ENCODE data around the gene FAM78B. TPM values are rescaled to one million over a fixed set of nuclear protein-coding genes. Genes with fewer than 3 reads are reported as not detected.

FAM78B gene
- total and polyA plus RNA-seq, 8 donors = 0.44 to 8.0 (median 0.89) TPM; not detected in 2

DNA sequence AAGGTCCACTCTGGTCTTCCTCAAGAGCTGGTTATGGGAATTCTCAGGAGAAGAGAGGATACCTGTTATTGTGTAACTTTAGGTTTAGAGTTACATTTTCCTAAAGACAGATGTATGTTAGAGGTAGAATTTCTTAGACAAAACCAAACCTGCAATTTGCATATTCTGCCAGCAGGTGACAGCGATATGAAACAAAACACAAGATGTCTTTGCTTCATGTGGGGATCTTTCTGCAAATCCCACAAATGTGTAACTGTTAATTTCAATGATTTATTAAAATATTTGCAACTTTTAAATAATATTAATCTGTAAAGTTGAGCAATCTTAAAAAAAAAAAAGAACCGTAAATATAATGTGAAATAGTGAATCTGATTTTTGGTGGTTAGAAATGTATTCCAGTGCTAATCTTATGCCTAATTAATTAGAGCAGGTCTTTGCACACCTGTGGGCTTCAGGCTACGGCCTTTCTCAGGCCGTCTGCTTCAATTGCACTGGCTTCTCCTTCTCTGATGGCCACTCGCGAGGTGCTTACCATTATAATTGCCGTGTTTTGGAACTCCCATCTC, 33.4 kb downstream of the FAM78B start:
- WGBS, 5 donors = 90 to 94% (median 91%) methylated on average over 7 of the region's 7 CpGs
- peaks cover 0 to 7% (median 2%) of the 10 kb centered on the region in 4 donors for H3K9me3 ChIP-seq
- no peak overlapping the region for H3K4me3 ChIP-seq
- no peak overlapping the region for H3K27ac ChIP-seq
- peaks cover 0 to 6% (median 0%) of the 10 kb centered on the region in 4 donors for H3K36me3 ChIP-seq
- TF ChIP-seq, protein P1, sequence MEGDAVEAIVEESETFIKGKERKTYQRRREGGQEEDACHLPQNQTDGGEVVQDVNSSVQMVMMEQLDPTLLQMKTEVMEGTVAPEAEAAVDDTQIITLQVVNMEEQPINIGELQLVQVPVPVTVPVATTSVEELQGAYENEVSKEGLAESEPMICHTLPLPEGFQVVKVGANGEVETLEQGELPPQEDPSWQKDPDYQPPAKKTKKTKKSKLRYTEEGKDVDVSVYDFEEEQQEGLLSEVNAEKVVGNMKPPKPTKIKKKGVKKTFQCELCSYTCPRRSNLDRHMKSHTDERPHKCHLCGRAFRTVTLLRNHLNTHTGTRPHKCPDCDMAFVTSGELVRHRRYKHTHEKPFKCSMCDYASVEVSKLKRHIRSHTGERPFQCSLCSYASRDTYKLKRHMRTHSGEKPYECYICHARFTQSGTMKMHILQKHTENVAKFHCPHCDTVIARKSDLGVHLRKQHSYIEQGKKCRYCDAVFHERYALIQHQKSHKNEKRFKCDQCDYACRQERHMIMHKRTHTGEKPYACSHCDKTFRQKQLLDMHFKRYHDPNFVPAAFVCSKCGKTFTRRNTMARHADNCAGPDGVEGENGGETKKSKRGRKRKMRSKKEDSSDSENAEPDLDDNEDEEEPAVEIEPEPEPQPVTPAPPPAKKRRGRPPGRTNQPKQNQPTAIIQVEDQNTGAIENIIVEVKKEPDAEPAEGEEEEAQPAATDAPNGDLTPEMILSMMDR (IDR thresholded peaks at IDR 0.05) = peak in 1 of 7 experiments; percentile 23
- TF ChIP-seq POLR2A (IDR thresholded peaks at IDR 0.05) (no peak), EP300 (IDR thresholded peaks at IDR 0.05) (no peak)
- no peaks in the 10 kb centered on the region for H3K27me3 ChIP-seq
- no peaks in the 10 kb centered on the region for H3K4me1 ChIP-seq
- intact Hi-C loops (cut with DNase I; ENCODE audit: low total_unique reads) = no loop called here
- DNase-seq = no peak

DNA sequence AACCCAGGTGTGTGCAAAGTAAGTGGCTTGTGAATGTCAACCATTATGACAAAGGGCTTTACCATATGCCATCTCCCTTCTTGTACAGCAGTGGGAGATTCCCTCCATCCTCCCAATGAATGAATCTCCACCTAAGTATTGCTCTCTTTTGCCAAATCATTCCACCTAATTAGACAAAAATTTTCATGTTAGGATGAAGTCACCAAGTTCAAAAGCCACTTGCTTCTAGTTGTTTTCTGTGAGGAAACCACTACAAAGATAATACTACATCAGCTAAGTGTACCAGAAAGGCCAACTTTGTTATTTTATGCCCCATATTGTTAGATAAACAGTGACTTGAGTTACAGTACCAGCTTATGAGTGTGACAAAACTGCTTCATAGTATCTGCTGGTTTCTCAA, 34.3 kb downstream of the FAM78B start:
- no peak overlapping the region for H3K4me3 ChIP-seq
- H3K36me3 ChIP-seq = peaks cover 0 to 6% (median 0%) of the 10 kb centered on the region in 4 donors
- TF ChIP-seq POLR2A (IDR thresholded peaks at IDR 0.05) = no peak
- TF ChIP-seq, protein P1 (IDR thresholded peaks at IDR 0.05) = no peak
- TF ChIP-seq POLR2AphosphoS5 (IDR thresholded peaks at IDR 0.05) = no peak
- TF ChIP-seq EP300 (IDR thresholded peaks at IDR 0.05) = no peak
- no peaks in the 10 kb centered on the region for H3K4me1 ChIP-seq
- intact Hi-C loops (cut with DNase I; ENCODE audit: low total_unique reads) = no loop called here
- no peak for DNase-seq
- H3K9me3 ChIP-seq = peaks cover 0 to 7% (median 2%) of the 10 kb centered on the region in 4 donors
- no peak overlapping the region for H3K27ac ChIP-seq
- H3K27me3 ChIP-seq = no peaks in the 10 kb centered on the region

DNA sequence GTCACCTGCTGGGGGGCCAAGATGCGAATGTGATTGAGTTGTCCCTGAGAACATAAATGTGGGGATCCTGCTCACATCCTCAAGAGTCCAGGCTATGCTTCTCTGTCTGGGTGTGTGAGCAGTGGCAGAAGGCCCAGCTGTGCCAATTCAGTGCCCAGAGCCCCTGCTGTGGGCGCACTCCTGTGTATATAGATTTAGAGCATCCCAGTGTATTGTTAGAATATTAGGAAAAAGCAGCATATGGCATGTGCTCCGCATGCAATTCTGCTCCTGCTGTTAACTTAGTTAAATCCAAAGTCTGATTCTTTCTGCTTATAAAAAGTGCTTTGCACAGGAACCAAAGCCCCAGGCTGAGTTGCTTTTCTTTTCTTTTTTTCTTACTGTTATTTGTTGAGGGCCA, 37.8 kb downstream of the FAM78B start:
- WGBS, 5 donors = 88 to 95% (median 91%) methylated on average over 3 of the region's 3 CpGs
- no peak for DNase-seq
- Histone ChIP-seq H3K4me1 (no peaks in the 10 kb centered on the region), H3K27ac (no peak overlapping the region), H3K36me3 (peaks cover 0 to 6% (median 0%) of the 10 kb centered on the region in 4 donors), H3K4me3 (no peak overlapping the region), H3K9me3 (peaks cover 0 to 7% (median 2%) of the 10 kb centered on the region in 4 donors), H3K27me3 (no peaks in the 10 kb centered on the region)
- intact Hi-C loops (cut with DNase I; ENCODE audit: low total_unique reads) = no loop called here
- TF ChIP-seq EP300 (IDR thresholded peaks at IDR 0.05) = no peak
- TF ChIP-seq, protein P1 (IDR thresholded peaks at IDR 0.05) = no peak
- TF ChIP-seq POLR2AphosphoS5 (IDR thresholded peaks at IDR 0.05) = no peak
- no peak for TF ChIP-seq POLR2A (IDR thresholded peaks at IDR 0.05)

DNA sequence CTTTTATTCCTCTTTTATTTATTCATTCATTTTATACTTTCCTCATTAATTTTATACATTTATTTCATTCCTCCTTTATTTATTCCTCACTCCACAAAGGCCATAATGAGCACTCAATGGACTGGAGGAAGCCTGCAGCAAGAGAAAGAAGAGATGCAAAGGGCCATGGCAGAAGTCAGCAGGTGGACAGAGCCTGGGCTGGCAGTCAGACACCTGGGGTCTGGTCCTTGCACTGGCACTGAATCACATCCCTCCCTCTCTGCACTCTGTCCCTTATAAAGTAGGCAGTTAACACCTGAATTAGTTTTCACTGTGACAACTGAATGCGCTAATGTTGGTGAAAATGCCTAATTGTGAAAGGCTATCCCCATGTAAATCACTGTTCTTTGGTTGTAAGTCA, 38.6 kb downstream of the FAM78B start:
- no peak for DNase-seq
- Histone ChIP-seq H3K9me3 (peaks cover 0 to 5% (median 2%) of the 10 kb centered on the region in 4 donors), H3K36me3 (peaks cover 0 to 5% (median 0%) of the 10 kb centered on the region in 4 donors), H3K27ac (no peak overlapping the region), H3K4me3 (no peak overlapping the region), H3K4me1 (no peaks in the 10 kb centered on the region), H3K27me3 (no peaks in the 10 kb centered on the region)
- TF ChIP-seq, protein P1 (IDR thresholded peaks at IDR 0.05) = no peak
- no peak for TF ChIP-seq POLR2AphosphoS5 (IDR thresholded peaks at IDR 0.05)
- no peak for TF ChIP-seq EP300 (IDR thresholded peaks at IDR 0.05)
- no peak for TF ChIP-seq POLR2A (IDR thresholded peaks at IDR 0.05)
- WGBS, 5 donors = 28 to 96% (median 95%) methylated on average over 1 of the region's 1 CpG
- intact Hi-C loops (cut with DNase I; ENCODE audit: low total_unique reads) = no loop called here

All from stomach (tissue), 9 donors.